Right lobe of liver (tissue), 6 donors: ENCODE results near the gene SLC16A10. TPM values are rescaled to one million over a fixed set of nuclear protein-coding genes. Genes with fewer than 3 reads are reported as not detected.

Source experiments
- ATAC-seq, 4 donors: fragments of 200-7000 bp; cut with Tn5 transposase; one replicate each; pipeline ENCODE4 v1.9.1; 2020; ENCODE audit warnings: mild to moderate bottlenecking in 4 of 4, moderate library complexity in 4 of 4
- DNase-seq, 3 donors: peaks; one replicate each; pipeline ENCODE4 v3.0.0-alpha.2; 2020
- H3K27ac ChIP-seq, 3 donors: fragments of 200-600 bp; one replicate each; pipeline ENCODE4 v1.8.0; 2022
- H3K27me3 ChIP-seq, 2 donors: fragments of 200-600 bp; one replicate each; pipeline ENCODE4 v1.8.0; 2022
- H3K36me3 ChIP-seq, 4 donors: fragments of 200-600 bp; sonication (generic) in 1 of 4; one replicate each; pipeline versions ENCODE4 v1.5.1 to v1.8.0; 2017 to 2022; ENCODE audit warnings: control low read depth in 1 of 4
- H3K4me1 ChIP-seq, 4 donors: fragments of 200-600 bp; sonication (generic) in 1 of 4; one replicate each; pipeline versions ENCODE4 v1.5.1 to v1.8.0; 2017 to 2022; ENCODE audit warnings: control low read depth in 1 of 4
- H3K4me3 ChIP-seq, 3 donors: fragments of 200-600 bp; one replicate each; pipeline ENCODE4 v1.8.0; 2022
- H3K9me3 ChIP-seq, 4 donors: fragments of 200-600 bp; sonication (generic) in 1 of 4; one replicate each; pipeline versions ENCODE4 v1.5.1 to v1.8.0; 2017 to 2022; ENCODE audit warnings: control low read depth in 1 of 4
- POLR2A ChIP-seq: fragments of 450-650 bp; IDR thresholded peaks from one replicate; pipeline ENCODE4 v1.6.1; 2017; ENCODE audit warnings: antibody characterized with exemption, mild to moderate bottlenecking
- WGBS: methylation state at CpG from one replicate; pipeline ENCODE4 v1.1.6; 2018; ENCODE audit warnings: low coverage, low lambda C conversion rate; ENCODE audit not compliant: insufficient coverage; ENCODE audit errors: missing lambda C conversion rate; 5-methylcytosine and 5-hydroxymethylcytosine counted together
- intact Hi-C, 2 donors: fragments of 100-400 bp; cut with DNase I; formaldehyde crosslinking; loops; one replicate each; pipeline versions ENCODE4 v1.11.2 to v1.14.1; 2022
- total RNA-seq, 6 experiments: library from RNA; depleted of rRNA in 2 of 6; stranded (reverse); fragments of >200 nt in 2 of 6; fragmentation: NEBNext Ultra II Directional in 3 of 6; extraction: Animal tissue kit (Norgen Biotek cat#: 25700) in 3 of 6; gene quantifications; one replicate each; pipeline versions ENCODE4 v1.1.0 to v1.2.4, GENCODE V29; 2016 to 2023
- TF ChIP-seq, protein P1 (sequence below), 4 donors: fragments of 200-600 bp in 3 of 4; fragments of 450-650 bp in 1 of 4; IDR thresholded peaks; one replicate each; pipeline versions ENCODE4 v1.5.1 to v1.8.0; 2016 to 2022; ENCODE audit warnings: antibody characterized with exemption in 4 of 4, mild to moderate bottlenecking in 2 of 4
- donor health status: DM: no; HTN: yes; CAD: no.
- donor health status: DM: no; HTN: no; CAD: no.
- donor health status: DM: no; HTN: no; CAD: no.
- donor health status: DM: no; HTN: yes; CAD: no.
- donor health status: DM: no; HTN: yes; CAD: no.

The SLC16A10 gene
- total RNA-seq, 6 experiments from 2014 or later, result 2.9 to 15.8 (median 6.6) TPM

DNA sequence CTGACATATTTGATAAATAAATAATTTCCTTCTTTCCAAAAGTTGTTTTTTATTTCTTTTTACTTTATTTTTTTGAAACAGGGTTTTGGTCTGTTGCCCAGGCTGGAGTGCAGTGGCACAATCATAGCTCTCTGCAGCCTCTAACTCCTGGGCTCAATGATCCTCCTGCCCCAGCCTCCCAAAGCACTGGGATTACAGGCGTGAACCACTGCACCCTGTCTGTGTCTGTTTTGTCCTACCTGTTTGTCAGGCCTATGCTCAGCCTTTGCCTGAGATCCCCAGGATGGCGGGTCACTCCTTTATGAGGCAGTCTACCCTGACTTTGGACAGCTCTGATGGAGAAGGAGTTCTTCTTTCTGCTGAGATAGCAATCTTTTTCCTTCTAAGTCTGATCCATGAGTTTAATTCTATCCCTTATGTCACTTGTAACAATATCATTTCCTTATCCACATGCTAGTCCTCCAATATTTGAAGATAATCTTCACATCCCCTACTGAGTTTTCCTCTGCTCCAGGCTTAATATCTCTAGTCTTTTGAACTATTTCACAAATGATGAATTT lies 14.4 kb upstream of the SLC16A10 start:
- Histone ChIP-seq H3K36me3 (no peaks in the 10 kb centered on the region), H3K4me3 (no peak overlapping the region), H3K9me3 (no peaks in the 10 kb centered on the region), H3K27ac (no peak overlapping the region), H3K4me1 (no peaks in the 10 kb centered on the region), H3K27me3 (no peaks in the 10 kb centered on the region)
- DNase-seq (no peak), ATAC-seq (no peak)
- 93% methylated on average over 2 of the region's 2 CpGs for WGBS
- no peak for TF ChIP-seq POLR2A
- TF ChIP-seq, protein P1, sequence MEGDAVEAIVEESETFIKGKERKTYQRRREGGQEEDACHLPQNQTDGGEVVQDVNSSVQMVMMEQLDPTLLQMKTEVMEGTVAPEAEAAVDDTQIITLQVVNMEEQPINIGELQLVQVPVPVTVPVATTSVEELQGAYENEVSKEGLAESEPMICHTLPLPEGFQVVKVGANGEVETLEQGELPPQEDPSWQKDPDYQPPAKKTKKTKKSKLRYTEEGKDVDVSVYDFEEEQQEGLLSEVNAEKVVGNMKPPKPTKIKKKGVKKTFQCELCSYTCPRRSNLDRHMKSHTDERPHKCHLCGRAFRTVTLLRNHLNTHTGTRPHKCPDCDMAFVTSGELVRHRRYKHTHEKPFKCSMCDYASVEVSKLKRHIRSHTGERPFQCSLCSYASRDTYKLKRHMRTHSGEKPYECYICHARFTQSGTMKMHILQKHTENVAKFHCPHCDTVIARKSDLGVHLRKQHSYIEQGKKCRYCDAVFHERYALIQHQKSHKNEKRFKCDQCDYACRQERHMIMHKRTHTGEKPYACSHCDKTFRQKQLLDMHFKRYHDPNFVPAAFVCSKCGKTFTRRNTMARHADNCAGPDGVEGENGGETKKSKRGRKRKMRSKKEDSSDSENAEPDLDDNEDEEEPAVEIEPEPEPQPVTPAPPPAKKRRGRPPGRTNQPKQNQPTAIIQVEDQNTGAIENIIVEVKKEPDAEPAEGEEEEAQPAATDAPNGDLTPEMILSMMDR (IDR thresholded peaks at IDR 0.05), result no peak
- intact Hi-C loops, result no loop called here

DNA sequence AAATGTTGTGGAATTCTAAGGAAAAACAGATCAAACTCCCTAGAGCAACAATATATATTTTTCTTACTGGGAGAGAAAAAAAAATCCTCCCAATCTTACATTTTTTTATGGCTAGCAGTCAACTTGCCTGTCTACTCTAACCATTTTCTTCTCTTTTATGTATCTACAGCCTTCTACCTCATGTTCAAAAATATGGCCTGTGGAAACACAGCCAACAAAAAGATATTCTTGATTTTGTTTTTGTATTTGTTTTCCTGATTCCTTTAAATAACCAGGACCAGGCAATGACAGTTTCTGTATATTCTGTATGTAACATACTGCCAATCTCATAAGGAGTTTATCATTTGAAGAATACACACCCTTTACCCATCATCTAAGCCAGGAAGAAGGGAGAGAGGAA lies 13.0 kb upstream of the SLC16A10 start:
- DNase-seq (no peak), ATAC-seq (no peak)
- Histone ChIP-seq H3K36me3 (no peaks in the 10 kb centered on the region), H3K27ac (no peak overlapping the region), H3K4me1 (no peaks in the 10 kb centered on the region), H3K9me3 (no peaks in the 10 kb centered on the region), H3K27me3 (no peaks in the 10 kb centered on the region), H3K4me3 (no peak overlapping the region)
- TF ChIP-seq, protein P1 (IDR thresholded peaks at IDR 0.05), result no peak
- no peak for TF ChIP-seq POLR2A
- intact Hi-C loops, result no loop called here

DNA sequence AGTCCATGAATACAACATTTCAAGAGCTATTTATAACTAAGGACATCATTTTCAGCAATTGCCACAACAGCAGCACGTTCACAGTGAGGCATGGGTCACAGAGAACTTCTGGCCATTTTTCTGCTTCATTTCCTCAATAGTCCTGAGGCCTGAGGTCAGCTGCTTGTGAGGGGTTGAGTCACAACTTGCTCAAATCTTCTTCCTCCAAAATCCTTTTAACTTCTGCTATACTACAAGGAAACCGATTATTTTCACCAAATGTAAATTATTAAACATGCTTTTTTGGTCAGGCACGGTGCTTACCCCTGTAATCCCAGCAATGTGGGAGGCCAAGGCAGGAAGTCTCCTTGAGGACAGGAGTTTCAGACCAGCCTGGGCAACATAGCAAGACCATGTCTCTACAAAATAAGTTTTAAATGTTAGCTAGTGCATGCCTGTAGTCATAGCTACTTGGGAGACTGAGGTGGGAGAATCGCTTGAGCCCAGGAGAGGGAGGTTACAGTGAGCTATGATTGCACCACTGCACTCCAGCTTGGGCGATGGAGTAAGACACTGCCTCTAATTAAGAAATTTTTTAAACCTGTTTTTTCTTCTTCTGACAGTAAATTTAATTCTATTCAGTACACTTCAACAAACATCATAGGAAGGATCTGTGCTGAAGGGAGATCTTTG lies 11.1 kb upstream of the SLC16A10 start:
- Histone ChIP-seq H3K4me3 (no peak overlapping the region), H3K4me1 (no peaks in the 10 kb centered on the region), H3K9me3 (no peaks in the 10 kb centered on the region), H3K27ac (peak overlapping the region in 1 of 3 donors; percentile 7), H3K36me3 (no peaks in the 10 kb centered on the region), H3K27me3 (no peaks in the 10 kb centered on the region)
- DNase-seq (no peak), ATAC-seq (peak in 2 of 4 donors; percentile 41 to 63)
- intact Hi-C loops, result no loop called here
- WGBS, result 52% methylated on average over 5 of the region's 5 CpGs
- TF ChIP-seq, protein P1 (IDR thresholded peaks at IDR 0.05), result no peak
- TF ChIP-seq POLR2A, result no peak

DNA sequence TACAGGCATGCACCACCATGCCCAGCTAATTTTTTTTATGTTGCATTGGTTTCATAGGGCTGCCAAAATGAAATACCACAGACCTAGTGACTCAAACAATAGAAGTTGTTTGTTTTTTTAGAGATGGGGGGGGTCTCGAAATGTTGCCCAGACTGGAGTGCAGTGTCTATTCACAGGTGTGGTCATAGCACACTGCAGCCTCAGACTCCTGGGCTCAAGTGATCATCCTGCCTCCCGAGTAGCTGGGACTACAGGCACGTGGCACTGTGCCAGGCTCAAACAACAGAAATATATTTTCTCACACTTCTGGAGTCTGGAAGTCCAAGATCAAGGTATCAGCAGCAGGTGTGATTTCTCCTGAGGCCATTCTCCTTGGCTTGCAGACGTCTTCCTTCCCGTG lies 6.6 kb upstream of the SLC16A10 start:
- no peak for ATAC-seq

More for the DNA sequence above, 6.6 kb upstream of the SLC16A10 start:
- Histone ChIP-seq H3K4me3 (no peak overlapping the region), H3K36me3 (no peaks in the 10 kb centered on the region), H3K4me1 (no peaks in the 10 kb centered on the region), H3K9me3 (no peaks in the 10 kb centered on the region), H3K27ac (no peak overlapping the region), H3K27me3 (no peaks in the 10 kb centered on the region)
- WGBS, result 47% methylated on average over 5 of the region's 5 CpGs
- TF ChIP-seq, protein P1 (IDR thresholded peaks at IDR 0.05), result no peak
- no peak for DNase-seq
- intact Hi-C loops, result no loop called here
